ENCODE measurements around the gene IL4I1.
A peak's percentile ranks its signal among the peaks of the same experiment; 100 is the strongest.

IL4I1 gene

GRCh38 chr19:49840321-49840720 is 56.4 kb downstream of the IL4I1 start:
- H3K4me3 Mint-ChIP-seq = no peak overlapping the region
- H3K4me1 Mint-ChIP-seq = no peaks in the 10 kb centered on the region
- H3K36me3 Mint-ChIP-seq (ENCODE audit: low read depth) = peaks cover 48% of the 10 kb centered on the region
- H3K9me3 Mint-ChIP-seq = no peaks in the 10 kb centered on the region
- H3K27ac Mint-ChIP-seq = peak overlapping the region in 1 of 3 experiments; percentile 68
- no peaks in the 10 kb centered on the region for H3K27me3 Mint-ChIP-seq (ENCODE audit: low read depth)
- TF ChIP-seq, protein P1, sequence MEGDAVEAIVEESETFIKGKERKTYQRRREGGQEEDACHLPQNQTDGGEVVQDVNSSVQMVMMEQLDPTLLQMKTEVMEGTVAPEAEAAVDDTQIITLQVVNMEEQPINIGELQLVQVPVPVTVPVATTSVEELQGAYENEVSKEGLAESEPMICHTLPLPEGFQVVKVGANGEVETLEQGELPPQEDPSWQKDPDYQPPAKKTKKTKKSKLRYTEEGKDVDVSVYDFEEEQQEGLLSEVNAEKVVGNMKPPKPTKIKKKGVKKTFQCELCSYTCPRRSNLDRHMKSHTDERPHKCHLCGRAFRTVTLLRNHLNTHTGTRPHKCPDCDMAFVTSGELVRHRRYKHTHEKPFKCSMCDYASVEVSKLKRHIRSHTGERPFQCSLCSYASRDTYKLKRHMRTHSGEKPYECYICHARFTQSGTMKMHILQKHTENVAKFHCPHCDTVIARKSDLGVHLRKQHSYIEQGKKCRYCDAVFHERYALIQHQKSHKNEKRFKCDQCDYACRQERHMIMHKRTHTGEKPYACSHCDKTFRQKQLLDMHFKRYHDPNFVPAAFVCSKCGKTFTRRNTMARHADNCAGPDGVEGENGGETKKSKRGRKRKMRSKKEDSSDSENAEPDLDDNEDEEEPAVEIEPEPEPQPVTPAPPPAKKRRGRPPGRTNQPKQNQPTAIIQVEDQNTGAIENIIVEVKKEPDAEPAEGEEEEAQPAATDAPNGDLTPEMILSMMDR (IDR thresholded peaks at IDR 0.05; ENCODE audit: unreplicated experiment in 3 of 3) = no peak

DNA sequence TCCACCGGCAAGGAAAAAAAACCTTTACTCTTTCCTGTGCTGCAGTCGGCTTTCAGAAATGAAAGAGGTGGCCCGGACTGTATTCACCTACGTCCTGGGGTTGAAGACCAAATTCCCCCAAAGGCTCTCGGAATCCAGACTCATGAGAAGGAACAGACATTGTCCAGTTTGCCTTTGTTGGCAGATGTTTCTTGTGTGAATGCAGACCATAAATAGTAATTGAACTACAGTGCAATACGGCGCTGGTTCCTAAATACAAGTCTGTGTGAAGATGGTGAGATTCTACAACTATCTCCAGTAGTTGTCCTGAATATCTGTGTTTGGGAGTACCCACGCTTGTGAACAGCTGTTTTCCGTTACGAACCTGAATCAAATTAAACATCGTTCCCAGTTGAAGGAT is 57.0 kb downstream of the IL4I1 start:
- H3K36me3 Mint-ChIP-seq (ENCODE audit: low read depth) = peaks cover 54% of the 10 kb centered on the region
- H3K27me3 Mint-ChIP-seq (ENCODE audit: low read depth) = no peaks in the 10 kb centered on the region
- no peak overlapping the region for H3K27ac Mint-ChIP-seq
- no peak overlapping the region for H3K4me3 Mint-ChIP-seq
- TF ChIP-seq, protein P1 (IDR thresholded peaks at IDR 0.05; ENCODE audit: unreplicated experiment in 3 of 3) = no peak
- H3K9me3 Mint-ChIP-seq = no peaks in the 10 kb centered on the region
- no peaks in the 10 kb centered on the region for H3K4me1 Mint-ChIP-seq
